Osteocyte (in vitro differentiated cells): ENCODE results near the gene COL6A1. TPM values are rescaled to one million over a fixed set of nuclear protein-coding genes. Genes with fewer than 3 reads are reported as not detected.
A peak's percentile ranks its signal among the peaks of the same experiment; 100 is the strongest.

ENCODE experiments used
- DNase-seq: peaks from one replicate; pipeline ENCODE4 v3.0.0; 2021; ENCODE audit warnings: mixed read lengths; ENCODE audit not compliant: unreplicated experiment; ENCODE audit errors: extremely low spot score
- H3K27ac Mint-ChIP-seq: one replicate; pipeline ENCODE4 v1.8.0; 2021; ENCODE audit warnings: mild to moderate bottlenecking, mixed read lengths; ENCODE audit not compliant: unreplicated experiment
- H3K27me3 Mint-ChIP-seq: one replicate; pipeline ENCODE4 v1.8.0; 2021; ENCODE audit warnings: mixed read lengths; ENCODE audit not compliant: unreplicated experiment
- H3K36me3 Mint-ChIP-seq: one replicate; pipeline ENCODE4 v1.8.0; 2021; ENCODE audit warnings: mixed read lengths; ENCODE audit not compliant: unreplicated experiment
- H3K4me1 Mint-ChIP-seq: one replicate; pipeline ENCODE4 v1.8.0; 2021; ENCODE audit warnings: mixed read lengths; ENCODE audit not compliant: unreplicated experiment
- H3K4me3 Mint-ChIP-seq: one replicate; pipeline ENCODE4 v1.8.0; 2021; ENCODE audit warnings: mild to moderate bottlenecking, moderate library complexity, mixed read lengths; ENCODE audit not compliant: unreplicated experiment
- H3K9me3 Mint-ChIP-seq: one replicate; pipeline ENCODE4 v1.8.0; 2021; ENCODE audit warnings: mixed read lengths; ENCODE audit not compliant: unreplicated experiment
- CTCF ChIP-seq: fragments of 200-600 bp; sonication (generic); IDR thresholded peaks from 2 replicates; pipeline ENCODE4 v1.5.0; 2021; ENCODE audit warnings: antibody characterized with exemption, mild to moderate bottlenecking, moderate library complexity
- total RNA-seq: library from RNA; stranded (reverse); gene quantifications from 2 replicates; pipeline ENCODE4 v1.2.1, GENCODE V29; 2021

The COL6A1 gene
- total RNA-seq, 1 donor from 2014 or later = 1,503 TPM

GRCh38 chr21:46050668-46051378 is 69.3 kb downstream of the COL6A1 start:
- no peaks in the 10 kb centered on the region for H3K9me3 Mint-ChIP-seq
- H3K4me1 Mint-ChIP-seq = peaks cover 26% of the 10 kb centered on the region
- no peaks in the 10 kb centered on the region for H3K36me3 Mint-ChIP-seq
- no peak for TF ChIP-seq CTCF
- no peaks in the 10 kb centered on the region for H3K27me3 Mint-ChIP-seq
- peak; percentile 80 for DNase-seq
- no peak overlapping the region for H3K4me3 Mint-ChIP-seq
- H3K27ac Mint-ChIP-seq = no peak overlapping the region

GRCh38 chr21:46051379-46051770 is 69.8 kb downstream of the COL6A1 start:
- H3K27ac Mint-ChIP-seq = peak overlapping the region; percentile 18
- no peak for DNase-seq
- H3K4me3 Mint-ChIP-seq = no peak overlapping the region

GRCh38 chr21:46051821-46052675 is 70.5 kb downstream of the COL6A1 start:
- Mint-ChIP-seq H3K27me3 (no peaks in the 10 kb centered on the region), H3K9me3 (no peaks in the 10 kb centered on the region), H3K4me3 (peak overlapping the region; percentile 18), H3K27ac (no peak overlapping the region), H3K36me3 (no peaks in the 10 kb centered on the region), H3K4me1 (peaks cover 29% of the 10 kb centered on the region)
- DNase-seq = peak; percentile 79
- TF ChIP-seq CTCF = no peak

More at GRCh38 chr21:46051379-46051770, 69.8 kb downstream of the COL6A1 start:
- Mint-ChIP-seq H3K27me3 (no peaks in the 10 kb centered on the region), H3K4me1 (peaks cover 26% of the 10 kb centered on the region), H3K9me3 (no peaks in the 10 kb centered on the region), H3K36me3 (no peaks in the 10 kb centered on the region)
- no peak for TF ChIP-seq CTCF

- H3K4me1 Mint-ChIP-seq = peaks cover 36% of the 10 kb centered on the region
- H3K27ac Mint-ChIP-seq = no peak overlapping the region
- no peaks in the 10 kb centered on the region for H3K9me3 Mint-ChIP-seq
- DNase-seq = peak; percentile 72
- TF ChIP-seq CTCF = no peak
- no peaks in the 10 kb centered on the region for H3K27me3 Mint-ChIP-seq
- H3K4me3 Mint-ChIP-seq = no peak overlapping the region
- no peaks in the 10 kb centered on the region for H3K36me3 Mint-ChIP-seq
These were observed 71.4 kb downstream of the COL6A1 start for GRCh38 chr21:46052703-46053651.
